NB4 (cell line): ENCODE data around the gene OR14K1.

Experiments used
- MYC ChIP-seq: IDR thresholded peaks from 2 replicates; pipeline ENCODE4 v1.6.1; 2011; ENCODE audit warnings: low read depth, low read length
- TF ChIP-seq, protein P1 (sequence below): IDR thresholded peaks from one replicate; pipeline ENCODE4 v1.5.1; 2012; ENCODE audit warnings: low read depth, low read length

- TF ChIP-seq, protein P1, sequence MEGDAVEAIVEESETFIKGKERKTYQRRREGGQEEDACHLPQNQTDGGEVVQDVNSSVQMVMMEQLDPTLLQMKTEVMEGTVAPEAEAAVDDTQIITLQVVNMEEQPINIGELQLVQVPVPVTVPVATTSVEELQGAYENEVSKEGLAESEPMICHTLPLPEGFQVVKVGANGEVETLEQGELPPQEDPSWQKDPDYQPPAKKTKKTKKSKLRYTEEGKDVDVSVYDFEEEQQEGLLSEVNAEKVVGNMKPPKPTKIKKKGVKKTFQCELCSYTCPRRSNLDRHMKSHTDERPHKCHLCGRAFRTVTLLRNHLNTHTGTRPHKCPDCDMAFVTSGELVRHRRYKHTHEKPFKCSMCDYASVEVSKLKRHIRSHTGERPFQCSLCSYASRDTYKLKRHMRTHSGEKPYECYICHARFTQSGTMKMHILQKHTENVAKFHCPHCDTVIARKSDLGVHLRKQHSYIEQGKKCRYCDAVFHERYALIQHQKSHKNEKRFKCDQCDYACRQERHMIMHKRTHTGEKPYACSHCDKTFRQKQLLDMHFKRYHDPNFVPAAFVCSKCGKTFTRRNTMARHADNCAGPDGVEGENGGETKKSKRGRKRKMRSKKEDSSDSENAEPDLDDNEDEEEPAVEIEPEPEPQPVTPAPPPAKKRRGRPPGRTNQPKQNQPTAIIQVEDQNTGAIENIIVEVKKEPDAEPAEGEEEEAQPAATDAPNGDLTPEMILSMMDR, result no peak
- no peak for TF ChIP-seq MYC
Measured at GRCh38 chr1:247749870-247750269, 11.5 kb downstream of the OR14K1 start.
